CD4-positive, alpha-beta T cell treated with Interleukin-15 for 4 hours (primary cell): ENCODE data around the gene CYSRT1.
A peak's percentile ranks its signal among the peaks of the same experiment; 100 is the strongest.

ENCODE experiments used
- DNase-seq: peaks from one replicate; pipeline ENCODE4 v3.0.0-alpha.2; 2020; ENCODE audit warnings: low spot score

CYSRT1 gene

DNA sequence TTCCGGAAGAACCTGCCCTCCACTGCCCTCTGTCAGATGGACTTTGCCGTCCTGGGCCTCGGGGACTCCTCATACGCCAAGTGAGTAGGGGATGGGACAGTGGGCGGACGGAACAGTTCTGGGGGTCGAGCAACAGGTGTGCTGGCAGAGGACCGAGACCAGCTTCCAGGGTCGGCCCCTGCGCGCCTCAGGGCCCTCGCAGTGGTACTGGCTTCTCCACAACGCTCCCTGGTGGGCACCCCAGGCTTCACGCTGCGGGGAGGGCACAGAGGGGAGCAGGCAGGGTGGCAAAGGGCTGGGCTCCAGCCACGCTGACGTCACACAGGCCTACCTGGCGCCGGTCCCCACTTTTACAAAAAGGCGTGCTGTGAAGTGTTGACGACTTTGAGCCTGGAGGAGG is 12.5 kb upstream of the CYSRT1 start:
- no peak for DNase-seq

DNA sequence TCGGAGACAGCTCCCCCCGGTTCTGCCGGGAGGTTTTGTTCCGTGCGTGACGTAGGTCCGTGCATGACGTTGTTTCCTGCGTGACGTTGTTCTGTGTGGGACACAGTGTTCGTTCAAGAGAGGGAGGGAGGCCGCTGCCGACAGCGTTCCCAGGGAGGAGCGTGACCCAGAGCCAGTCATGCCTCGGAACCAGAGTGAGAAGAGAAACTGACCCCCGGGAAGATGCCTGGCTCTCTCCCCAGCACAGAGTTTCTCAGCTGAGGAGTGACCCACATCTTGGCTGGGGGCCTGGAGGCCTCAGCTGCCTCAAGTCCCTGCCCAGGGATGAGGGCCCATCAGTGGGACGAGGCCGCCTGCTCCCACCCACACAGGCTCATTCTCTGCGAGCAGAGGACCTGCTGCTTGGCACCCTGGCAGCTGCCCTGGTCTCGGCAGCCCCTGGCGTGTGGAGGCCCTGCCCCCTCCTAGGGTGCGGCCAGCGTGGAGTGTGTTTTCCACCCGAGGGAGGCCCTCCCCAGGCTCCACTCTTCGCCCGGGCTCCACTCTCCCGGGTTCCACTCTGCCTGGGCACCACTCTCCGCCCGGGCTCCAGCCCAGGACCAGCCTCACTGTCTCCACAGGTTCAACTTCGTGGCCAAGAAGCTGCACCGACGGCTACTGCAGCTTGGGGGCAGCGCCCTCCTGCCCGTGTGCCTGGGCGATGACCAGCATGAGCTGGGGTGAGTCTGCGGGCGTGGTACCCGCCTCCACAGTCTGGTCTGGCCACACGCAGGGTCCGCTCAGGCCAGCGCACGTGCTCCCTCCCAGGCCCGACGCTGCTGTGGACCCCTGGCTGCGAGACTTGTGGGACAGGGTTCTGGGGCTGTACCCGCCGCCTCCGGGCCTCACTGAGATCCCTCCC is 11.6 kb upstream of the CYSRT1 start:
- no peak for DNase-seq

GRCh38 chr9:137214620-137215019 is 10.4 kb upstream of the CYSRT1 start:
- no peak for DNase-seq

GRCh38 chr9:137215196-137215986 is 9.6 kb upstream of the CYSRT1 start:
- no peak for DNase-seq

- DNase-seq: no peak
Measured at GRCh38 chr9:137216188-137216965, 8.6 kb upstream of the CYSRT1 start.

- DNase-seq: no peak
Measured at GRCh38 chr9:137217276-137218211, 7.4 kb upstream of the CYSRT1 start.

GRCh38 chr9:137218212-137218753 is 6.7 kb upstream of the CYSRT1 start:
- DNase-seq: no peak

DNA sequence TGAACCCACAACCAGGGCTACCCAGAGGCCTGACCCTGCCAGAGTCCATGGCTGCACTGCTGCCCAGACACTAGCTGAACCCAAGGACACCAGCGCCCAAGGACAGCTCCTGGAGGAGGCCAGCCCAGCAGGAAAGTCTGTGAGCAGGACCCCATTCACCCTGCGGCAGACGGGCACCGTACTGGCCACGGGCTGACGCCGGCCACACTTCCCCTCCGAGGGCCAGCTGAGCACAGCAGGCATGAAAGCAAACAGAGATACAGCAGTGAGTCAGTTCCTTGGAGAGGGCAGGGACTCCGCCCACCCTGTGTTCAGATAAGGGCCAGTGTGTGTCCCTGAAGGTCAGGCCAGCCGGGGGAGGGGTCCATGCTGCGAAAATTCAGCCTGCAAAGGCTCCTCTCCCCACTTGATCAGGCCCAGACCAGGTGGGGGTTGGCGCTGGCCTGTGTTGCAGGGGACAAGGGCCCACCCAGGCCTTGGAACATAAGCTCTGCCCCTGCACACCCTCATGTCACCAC is 6.2 kb upstream of the CYSRT1 start:
- DNase-seq: no peak

DNA sequence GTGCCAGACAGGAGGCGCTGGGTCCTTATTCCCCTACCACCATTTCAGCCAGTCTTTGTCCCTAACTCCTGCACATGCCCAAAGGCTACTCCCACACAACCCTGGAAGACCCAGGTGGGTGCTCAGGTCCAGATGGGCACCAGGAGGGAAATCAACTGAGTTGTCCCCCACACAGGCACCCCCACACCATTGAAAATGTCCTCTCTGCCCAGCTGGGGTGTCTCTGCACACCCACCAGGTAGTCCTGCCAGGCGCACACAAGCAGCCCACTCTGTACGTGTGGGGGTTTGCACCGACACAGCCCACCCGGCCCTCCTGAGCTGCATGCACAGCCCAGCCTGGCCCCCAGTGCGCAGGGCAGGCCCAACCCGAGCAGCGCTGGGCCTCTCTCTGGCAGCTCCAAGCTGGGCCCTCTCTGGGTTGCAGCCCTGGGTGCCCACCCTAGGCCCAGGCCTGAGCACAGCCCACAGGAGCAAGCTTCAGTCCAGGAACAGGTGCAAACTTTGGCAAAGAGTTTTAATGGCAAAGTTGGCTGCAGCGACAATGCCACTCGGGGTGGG is 5.1 kb upstream of the CYSRT1 start:
- DNase-seq: no peak

GRCh38 chr9:137220317-137221094 is 4.5 kb upstream of the CYSRT1 start:
- DNase-seq: no peak

- DNase-seq: no peak
Measured at GRCh38 chr9:137221095-137221505, 3.9 kb upstream of the CYSRT1 start.

DNA sequence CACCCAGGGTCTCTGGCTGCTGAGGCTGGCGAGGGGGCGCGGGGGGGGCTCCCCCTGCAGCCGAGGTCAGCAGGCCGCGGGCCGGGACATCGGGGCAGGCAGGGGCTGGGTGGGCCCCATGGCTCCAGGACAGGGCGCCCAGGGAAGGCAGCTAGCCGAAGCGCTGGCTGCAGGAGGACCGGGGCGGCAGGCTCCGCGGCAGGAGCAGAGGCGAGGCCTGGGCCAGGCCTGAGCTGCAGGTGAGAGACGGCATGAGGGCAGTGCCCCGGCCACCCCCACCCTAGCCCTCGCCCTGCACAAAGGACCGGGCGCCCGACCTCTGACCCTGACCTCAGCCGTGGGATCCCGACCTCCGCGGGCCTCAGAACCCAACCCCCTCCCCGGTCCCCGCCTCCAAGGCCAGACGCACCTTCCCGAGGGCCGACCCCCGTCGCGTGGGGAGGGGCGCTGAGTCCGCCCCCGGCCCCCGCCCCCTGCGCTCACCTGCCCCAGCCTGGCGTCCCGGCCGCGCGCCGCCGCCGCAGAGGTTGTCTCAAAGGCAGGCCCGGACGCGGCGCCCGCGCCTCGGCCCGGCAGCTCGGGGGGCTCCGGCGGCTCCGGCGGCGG is 3.4 kb upstream of the CYSRT1 start:
- no peak for DNase-seq

GRCh38 chr9:137222190-137223077 is 2.5 kb upstream of the CYSRT1 start, which contains the start of gene RNF208:
RNF208 (minus strand) TSS chr9:137222240; CDS start chr9:137221212, 1,028 bp downstream.
- DNase-seq: no peak

DNA sequence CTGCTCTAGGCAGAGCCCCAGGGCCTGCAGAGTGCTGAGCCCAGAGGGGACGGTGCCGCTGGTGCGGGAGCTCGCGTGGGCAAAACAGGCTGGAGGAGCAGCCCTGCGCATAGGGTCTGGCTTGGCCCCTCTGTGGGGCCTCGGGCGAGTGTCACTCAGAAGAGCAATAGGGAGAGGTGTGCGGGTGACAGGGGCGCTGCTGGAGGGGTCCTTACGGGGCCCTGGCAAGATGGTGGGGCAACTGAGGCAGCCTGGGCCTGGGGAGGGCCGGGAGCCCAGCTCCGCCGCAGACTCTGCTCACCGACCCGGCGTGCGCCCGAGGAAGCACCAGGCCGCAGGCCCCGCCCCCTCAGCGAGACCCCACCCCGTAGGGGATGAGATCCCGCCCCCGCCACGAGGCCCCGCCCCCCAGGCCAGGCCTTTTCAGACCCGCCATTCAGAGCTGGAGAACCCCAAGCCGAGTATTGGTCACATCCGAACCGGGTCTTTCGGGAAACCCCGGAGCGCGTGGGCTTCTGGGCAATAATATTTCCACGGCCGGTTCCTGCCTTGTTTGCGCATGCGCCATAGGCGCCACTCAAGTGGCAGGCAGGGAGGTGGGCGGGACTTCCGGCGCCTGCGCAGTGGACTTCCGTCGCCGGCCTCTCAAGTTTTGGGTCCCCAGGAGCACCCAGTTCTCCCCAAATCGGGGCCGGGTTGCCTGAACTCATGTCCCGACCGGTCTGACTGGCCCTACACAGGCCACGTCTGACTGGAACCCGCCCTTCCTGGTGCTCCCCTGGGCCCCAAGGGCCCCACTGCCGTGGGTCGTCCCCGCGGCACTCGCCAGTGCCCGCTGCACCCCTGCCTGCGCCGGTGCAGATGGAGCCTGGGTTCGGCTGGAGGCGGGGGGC is 1.6 kb upstream of the CYSRT1 start:
- DNase-seq: peak; percentile 99

DNA sequence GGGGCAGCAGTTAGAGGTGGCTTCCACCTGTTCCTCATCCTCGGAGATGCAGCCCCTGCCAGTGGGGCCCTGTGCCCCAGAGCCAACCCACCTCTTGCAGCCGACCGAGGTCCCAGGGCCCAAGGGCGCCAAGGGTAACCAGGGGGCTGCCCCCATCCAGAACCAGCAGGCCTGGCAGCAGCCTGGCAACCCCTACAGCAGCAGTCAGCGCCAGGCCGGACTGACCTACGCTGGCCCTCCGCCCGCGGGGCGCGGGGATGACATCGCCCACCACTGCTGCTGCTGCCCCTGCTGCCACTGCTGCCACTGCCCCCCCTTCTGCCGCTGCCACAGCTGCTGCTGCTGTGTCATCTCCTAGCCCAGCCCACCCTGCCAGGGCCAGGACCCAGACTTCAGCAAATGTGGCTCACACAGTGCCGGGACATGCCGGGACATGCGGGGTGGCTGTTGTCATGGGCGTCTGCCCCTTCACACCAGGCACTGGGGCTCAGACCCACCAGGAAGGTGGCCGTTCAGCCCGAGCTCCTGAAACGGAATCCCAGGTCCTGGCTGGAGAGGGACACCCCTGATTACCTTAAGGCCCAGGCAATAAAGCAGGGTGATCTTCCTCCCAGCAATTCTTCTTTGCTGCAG is 841 bp downstream of the CYSRT1 start:
- no peak for DNase-seq

DNA sequence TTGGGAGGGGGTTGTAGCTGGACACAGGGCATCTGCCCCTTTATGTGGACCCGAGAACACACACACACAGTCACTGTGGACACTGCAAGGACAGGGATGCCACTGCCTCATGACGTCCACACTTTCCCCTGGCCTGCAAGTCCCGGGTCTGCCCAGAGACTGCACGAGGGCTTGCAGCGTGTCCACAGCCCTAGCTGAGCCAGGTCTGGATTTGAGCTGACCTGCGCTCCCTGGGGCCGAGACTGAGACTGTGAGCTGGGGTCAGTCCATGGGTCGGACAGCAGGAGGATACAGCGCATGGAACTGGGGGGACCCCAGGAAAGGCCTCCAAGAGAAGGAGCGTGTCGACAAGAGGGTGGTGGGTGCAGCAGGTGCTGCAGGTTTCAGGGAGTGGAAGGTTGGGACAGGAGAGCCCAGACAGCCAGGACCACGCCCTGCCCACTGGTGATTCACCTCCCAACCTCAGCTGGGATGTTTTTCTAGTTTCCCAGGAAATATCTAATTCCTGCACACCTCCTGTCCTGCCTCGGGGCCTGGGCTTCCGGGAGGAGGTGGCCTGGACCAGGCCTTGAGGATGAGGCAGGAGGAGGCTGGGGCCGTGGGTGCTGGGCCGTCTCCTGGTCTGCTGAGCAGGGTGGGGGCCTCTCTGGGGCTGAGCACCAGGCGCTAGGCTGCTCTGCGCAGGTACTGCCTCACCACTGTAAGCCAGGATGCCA is 1.5 kb downstream of the CYSRT1 start:
- no peak for DNase-seq
